ENCODE data around the gene CES5A. TPM values are rescaled to one million over a fixed set of nuclear protein-coding genes. Genes with fewer than 3 reads are reported as not detected.

The CES5A gene, protein sequence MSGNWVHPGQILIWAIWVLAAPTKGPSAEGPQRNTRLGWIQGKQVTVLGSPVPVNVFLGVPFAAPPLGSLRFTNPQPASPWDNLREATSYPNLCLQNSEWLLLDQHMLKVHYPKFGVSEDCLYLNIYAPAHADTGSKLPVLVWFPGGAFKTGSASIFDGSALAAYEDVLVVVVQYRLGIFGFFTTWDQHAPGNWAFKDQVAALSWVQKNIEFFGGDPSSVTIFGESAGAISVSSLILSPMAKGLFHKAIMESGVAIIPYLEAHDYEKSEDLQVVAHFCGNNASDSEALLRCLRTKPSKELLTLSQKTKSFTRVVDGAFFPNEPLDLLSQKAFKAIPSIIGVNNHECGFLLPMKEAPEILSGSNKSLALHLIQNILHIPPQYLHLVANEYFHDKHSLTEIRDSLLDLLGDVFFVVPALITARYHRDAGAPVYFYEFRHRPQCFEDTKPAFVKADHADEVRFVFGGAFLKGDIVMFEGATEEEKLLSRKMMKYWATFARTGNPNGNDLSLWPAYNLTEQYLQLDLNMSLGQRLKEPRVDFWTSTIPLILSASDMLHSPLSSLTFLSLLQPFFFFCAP
- not detected in 2 replicates for total RNA-seq
- long read RNA-seq = 0 reads

DNA sequence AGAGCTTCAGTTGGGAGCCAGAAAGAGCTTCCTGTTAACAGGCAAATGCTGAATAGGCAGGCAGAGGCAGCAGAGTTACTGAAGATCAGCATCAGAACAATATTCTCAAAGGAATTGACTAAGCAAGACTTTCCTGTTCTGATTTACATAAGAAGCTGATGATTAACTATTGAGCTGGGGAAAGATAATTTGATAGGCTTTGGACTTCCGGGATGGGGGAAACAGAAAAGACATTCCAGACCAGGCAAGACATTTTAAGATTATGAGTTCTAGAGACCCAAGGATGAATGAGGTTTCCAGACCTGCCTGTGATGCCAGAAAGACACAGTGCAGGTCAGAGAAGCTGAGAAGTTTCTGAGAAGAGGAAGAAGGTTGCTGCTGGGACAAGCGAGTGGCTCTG, at the start of gene CES5A:
TSS of gene CES5A (minus strand) at position 101 of the 400 bp plus-strand sequence. CDS start 152 bp downstream, outside the sequence.
- Mint-ChIP-seq H3K27me3 (ENCODE audit: unreplicated experiment) (no peaks in the 10 kb centered on the region), H3K9me3 (ENCODE audit: unreplicated experiment) (no peaks in the 10 kb centered on the region), H3K4me3 (ENCODE audit: unreplicated experiment) (no peak within 1 kb of the TSS), H3K27ac (ENCODE audit: unreplicated experiment) (no peak within 1 kb of the TSS), H3K36me3 (ENCODE audit: unreplicated experiment) (no peaks in the 10 kb centered on the region), H3K4me1 (ENCODE audit: unreplicated experiment) (no peaks in the 10 kb centered on the region)
- no peak for DNase-seq (ENCODE audit: extremely low spot score, unreplicated experiment)
- TF ChIP-seq, protein P1, sequence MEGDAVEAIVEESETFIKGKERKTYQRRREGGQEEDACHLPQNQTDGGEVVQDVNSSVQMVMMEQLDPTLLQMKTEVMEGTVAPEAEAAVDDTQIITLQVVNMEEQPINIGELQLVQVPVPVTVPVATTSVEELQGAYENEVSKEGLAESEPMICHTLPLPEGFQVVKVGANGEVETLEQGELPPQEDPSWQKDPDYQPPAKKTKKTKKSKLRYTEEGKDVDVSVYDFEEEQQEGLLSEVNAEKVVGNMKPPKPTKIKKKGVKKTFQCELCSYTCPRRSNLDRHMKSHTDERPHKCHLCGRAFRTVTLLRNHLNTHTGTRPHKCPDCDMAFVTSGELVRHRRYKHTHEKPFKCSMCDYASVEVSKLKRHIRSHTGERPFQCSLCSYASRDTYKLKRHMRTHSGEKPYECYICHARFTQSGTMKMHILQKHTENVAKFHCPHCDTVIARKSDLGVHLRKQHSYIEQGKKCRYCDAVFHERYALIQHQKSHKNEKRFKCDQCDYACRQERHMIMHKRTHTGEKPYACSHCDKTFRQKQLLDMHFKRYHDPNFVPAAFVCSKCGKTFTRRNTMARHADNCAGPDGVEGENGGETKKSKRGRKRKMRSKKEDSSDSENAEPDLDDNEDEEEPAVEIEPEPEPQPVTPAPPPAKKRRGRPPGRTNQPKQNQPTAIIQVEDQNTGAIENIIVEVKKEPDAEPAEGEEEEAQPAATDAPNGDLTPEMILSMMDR (IDR thresholded peaks at IDR 0.05) = no peak

DNA sequence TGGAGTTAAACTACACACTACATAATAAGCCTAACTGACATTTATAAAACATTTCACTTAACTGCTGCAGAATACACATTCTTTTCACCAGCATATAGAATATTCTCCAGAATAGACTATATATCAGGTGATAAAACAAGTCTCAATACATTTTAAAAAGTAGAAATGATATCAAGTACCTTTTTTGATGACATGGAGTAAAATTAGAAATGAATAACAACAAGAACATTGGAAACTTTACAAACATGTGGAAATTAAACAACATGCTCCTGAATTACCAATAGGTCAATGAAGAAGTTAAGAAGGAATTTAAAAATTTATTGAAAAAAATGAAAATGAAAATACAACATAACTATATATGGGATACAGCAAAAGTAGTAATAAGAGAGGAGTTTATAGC, 47.5 kb upstream of the CES5A start:
- no peak for DNase-seq (ENCODE audit: extremely low spot score, unreplicated experiment)
- Mint-ChIP-seq H3K4me3 (ENCODE audit: unreplicated experiment) (no peak overlapping the region), H3K9me3 (ENCODE audit: unreplicated experiment) (no peaks in the 10 kb centered on the region), H3K27me3 (ENCODE audit: unreplicated experiment) (peaks cover 4% of the 10 kb centered on the region), H3K4me1 (ENCODE audit: unreplicated experiment) (no peaks in the 10 kb centered on the region), H3K36me3 (ENCODE audit: unreplicated experiment) (no peaks in the 10 kb centered on the region), H3K27ac (ENCODE audit: unreplicated experiment) (no peak overlapping the region)
- TF ChIP-seq, protein P1 (IDR thresholded peaks at IDR 0.05) = no peak

DNA sequence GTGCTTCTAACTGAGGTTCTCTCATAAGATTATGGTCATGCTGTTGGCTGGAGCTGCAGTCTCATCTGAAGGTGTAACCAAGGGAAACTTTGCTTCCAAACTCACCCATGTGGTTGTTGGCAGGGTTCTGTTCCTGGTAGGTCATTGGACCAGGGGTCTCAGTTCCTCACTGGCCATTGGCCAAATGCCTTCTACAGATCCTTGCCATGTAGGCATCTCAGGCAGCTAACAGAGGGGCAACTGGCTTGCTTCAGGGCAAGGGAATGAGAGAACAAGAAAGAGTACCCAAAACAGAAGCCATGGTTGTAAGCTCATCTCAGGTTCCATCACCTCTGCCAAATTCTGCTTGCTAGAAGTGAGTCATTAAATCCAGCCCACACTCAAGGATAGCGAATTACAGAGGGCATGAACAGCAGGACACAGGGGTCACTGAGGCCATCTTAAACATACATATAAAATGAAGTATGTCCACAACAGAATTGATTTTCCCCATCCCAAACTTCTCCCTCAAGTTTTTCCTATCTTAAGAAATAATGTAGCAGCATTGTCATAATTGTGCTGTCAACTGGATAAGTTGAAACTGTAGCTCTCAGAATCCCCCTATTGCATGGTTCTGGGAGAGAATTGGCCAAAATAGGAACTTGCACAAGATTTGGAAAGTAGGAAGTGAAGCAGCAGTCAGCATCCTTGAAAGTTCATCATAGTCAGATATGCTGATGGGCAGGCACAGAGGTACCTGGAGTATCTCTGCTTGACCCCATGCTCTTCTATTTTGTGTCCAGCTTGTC, 42.4 kb upstream of the CES5A start:
- H3K27me3 Mint-ChIP-seq (ENCODE audit: unreplicated experiment) = no peaks in the 10 kb centered on the region

DNA sequence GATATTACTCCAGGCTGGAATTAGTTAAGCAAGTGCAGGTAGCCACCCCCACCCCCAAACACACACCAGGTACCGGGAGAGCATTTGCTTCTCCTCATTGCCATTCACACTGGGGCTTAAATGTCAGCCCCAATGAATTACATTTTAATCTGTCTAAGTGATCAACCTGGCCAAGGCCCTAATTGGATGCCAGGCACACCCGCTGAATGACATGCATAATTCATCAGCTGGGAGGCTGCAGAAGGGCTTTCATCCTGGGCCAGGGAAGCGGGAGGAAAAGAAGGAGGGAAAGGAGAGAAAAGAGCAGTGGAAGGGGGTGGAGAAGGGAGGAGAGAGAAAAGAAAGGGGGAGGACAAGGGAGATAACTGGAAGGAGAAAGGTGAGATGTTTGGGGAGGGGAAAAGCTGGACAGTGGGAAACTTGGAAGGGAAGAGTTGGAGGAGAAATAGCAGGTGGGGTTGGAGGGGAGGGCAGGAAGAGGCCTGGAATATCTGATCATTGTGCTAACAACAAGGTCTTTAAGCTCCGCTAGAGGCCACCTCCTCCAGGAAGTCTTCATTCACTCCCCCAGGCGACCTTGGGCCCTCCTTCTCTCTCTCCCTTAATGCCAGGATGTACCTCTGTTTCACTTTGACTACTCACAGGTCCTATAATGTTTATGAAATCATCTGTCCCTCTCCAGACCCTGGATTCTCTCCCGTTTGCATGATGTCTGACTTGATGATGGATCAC, 40.1 kb upstream of the CES5A start:
- no peak overlapping the region for H3K27ac Mint-ChIP-seq (ENCODE audit: unreplicated experiment)
- no peak overlapping the region for H3K4me3 Mint-ChIP-seq (ENCODE audit: unreplicated experiment)
- no peak for DNase-seq (ENCODE audit: extremely low spot score, unreplicated experiment)

More for the DNA sequence above, 42.4 kb upstream of the CES5A start:
- H3K4me3 Mint-ChIP-seq (ENCODE audit: unreplicated experiment) = no peak overlapping the region
- no peaks in the 10 kb centered on the region for H3K9me3 Mint-ChIP-seq (ENCODE audit: unreplicated experiment)
- no peaks in the 10 kb centered on the region for H3K36me3 Mint-ChIP-seq (ENCODE audit: unreplicated experiment)
- TF ChIP-seq, protein P1 (IDR thresholded peaks at IDR 0.05) = no peak
- no peak overlapping the region for H3K27ac Mint-ChIP-seq (ENCODE audit: unreplicated experiment)
- DNase-seq (ENCODE audit: extremely low spot score, unreplicated experiment) = no peak
- H3K4me1 Mint-ChIP-seq (ENCODE audit: unreplicated experiment) = no peaks in the 10 kb centered on the region

More for the DNA sequence above, 40.1 kb upstream of the CES5A start:
- TF ChIP-seq, protein P1 (IDR thresholded peaks at IDR 0.05) = no peak
- H3K36me3 Mint-ChIP-seq (ENCODE audit: unreplicated experiment) = no peaks in the 10 kb centered on the region
- no peaks in the 10 kb centered on the region for H3K9me3 Mint-ChIP-seq (ENCODE audit: unreplicated experiment)
- no peaks in the 10 kb centered on the region for H3K27me3 Mint-ChIP-seq (ENCODE audit: unreplicated experiment)
- no peaks in the 10 kb centered on the region for H3K4me1 Mint-ChIP-seq (ENCODE audit: unreplicated experiment)

Data from osteocyte (in vitro differentiated cells).